GM23338 (cell line): ENCODE results near the gene PPP1R18. TPM values are rescaled to one million over a fixed set of nuclear protein-coding genes. Genes with fewer than 3 reads are reported as not detected.
A peak's percentile ranks its signal among the peaks of the same experiment; 100 is the strongest.

Experiments
- ATAC-seq: fragments of 200-7000 bp; cut with Tn5 transposase; 3 replicates; pipeline ENCODE4 v1.9.1; 2020
- DNase-seq: peaks from one replicate; pipeline ENCODE4 v3.0.0-alpha.2; 2015; ENCODE audit warnings: low spot score
- H2AFZ ChIP-seq: fragments of 200-600 bp; sonication (generic); 2 replicates; pipeline ENCODE4 v1.8.0; 2016; ENCODE audit warnings: antibody characterized with exemption, mild to moderate bottlenecking, moderate library complexity
- H3F3A ChIP-seq: fragments of 200-600 bp; sonication (generic); replicated peaks from 2 replicates; pipeline ENCODE4 v1.8.0; 2017; ENCODE audit warnings: antibody characterized with exemption, mixed run types, low read depth
- H3K27ac ChIP-seq: fragments of 200-600 bp; sonication (generic); 2 replicates; pipeline ENCODE4 v1.6.1; 2016; ENCODE audit warnings: low read depth
- H3K27me3 ChIP-seq: fragments of 200-600 bp; sonication (generic); 2 replicates; pipeline ENCODE4 v1.8.0; 2016; ENCODE audit warnings: mild to moderate bottlenecking, mixed run types, moderate library complexity; ENCODE audit not compliant: insufficient read depth
- H3K36me3 ChIP-seq: fragments of 200-600 bp; sonication (generic); 2 replicates; pipeline ENCODE4 v1.8.0; 2016; ENCODE audit warnings: mild to moderate bottlenecking; ENCODE audit not compliant: insufficient read depth
- H3K4me1 ChIP-seq: fragments of 200-600 bp; sonication (generic); 2 replicates; pipeline ENCODE4 v1.8.0; 2016; ENCODE audit warnings: mild to moderate bottlenecking, moderate library complexity; ENCODE audit not compliant: insufficient read depth
- H3K4me2 ChIP-seq: fragments of 200-600 bp; sonication (generic); 2 replicates; pipeline ENCODE4 v1.7.1; 2017; ENCODE audit warnings: mixed run types
- H3K4me3 ChIP-seq: fragments of 200-600 bp; sonication (generic); 2 replicates; pipeline ENCODE4 v1.6.1; 2016; ENCODE audit warnings: mixed run types
- H3K79me2 ChIP-seq: fragments of 200-600 bp; sonication (generic); replicated peaks from 2 replicates; pipeline ENCODE4 v1.8.0; 2017; ENCODE audit warnings: mild to moderate bottlenecking; ENCODE audit not compliant: insufficient read depth
- H3K9me2 ChIP-seq: fragments of 200-600 bp; sonication (generic); 2 replicates; pipeline ENCODE4 v1.8.0; 2017; ENCODE audit not compliant: insufficient read depth
- H4K20me1 ChIP-seq: fragments of 200-600 bp; sonication (generic); replicated peaks from 2 replicates; pipeline ENCODE4 v1.8.0; 2017; ENCODE audit warnings: mild to moderate bottlenecking; ENCODE audit not compliant: insufficient read depth
- H3K27ac Mint-ChIP-seq: 2 replicates; pipeline ENCODE4 v1.8.0; 2020; ENCODE audit warnings: inconsistent platforms, mild to moderate bottlenecking, moderate library complexity, mixed read lengths
- H3K27me3 Mint-ChIP-seq: 3 replicates; pipeline ENCODE4 v1.8.0; 2022; ENCODE audit warnings: low read depth, mild to moderate bottlenecking, moderate library complexity, mixed read lengths, inconsistent platforms; ENCODE audit not compliant: insufficient read depth, poor library complexity
- H3K36me3 Mint-ChIP-seq: 3 replicates; pipeline ENCODE4 v1.8.0; 2021; ENCODE audit warnings: low read depth, mild to moderate bottlenecking, inconsistent platforms, moderate library complexity, mixed read lengths
- H3K4me1 Mint-ChIP-seq: 3 replicates; pipeline ENCODE4 v1.8.0; 2020; ENCODE audit warnings: mild to moderate bottlenecking, inconsistent platforms, mixed read lengths
- H3K4me3 Mint-ChIP-seq: 3 replicates; pipeline ENCODE4 v1.8.0; 2021; ENCODE audit warnings: moderate library complexity, mild to moderate bottlenecking, inconsistent platforms, mixed read lengths
- H3K9me3 Mint-ChIP-seq: 3 replicates; pipeline ENCODE4 v1.8.0; 2020; ENCODE audit warnings: moderate library complexity, mild to moderate bottlenecking, inconsistent platforms, mixed read lengths
- CREB1 ChIP-seq: fragments of 250-450 bp; sonication (Bioruptor Pico); IDR thresholded peaks from 2 replicates; pipeline ENCODE4 v1.5.0; 2020; ENCODE audit warnings: low read depth, mild to moderate bottlenecking, moderate library complexity
- CTCF ChIP-seq, 2 experiments: fragments of 200-600 bp in 1 of 2; sonication (generic) in 1 of 2; conservative IDR thresholded peaks; 2 replicates each; pipeline versions ENCODE4 v1.5.1 to v1.6.1; 2016 to 2017; ENCODE audit warnings: antibody characterized with exemption in 2 of 2, low read depth in 2 of 2, mild to moderate bottlenecking in 2 of 2, moderate library complexity in 1 of 2
- ETS1 ChIP-seq: IDR thresholded peaks from 2 replicates; pipeline ENCODE4 v1.6.1; 2016; ENCODE audit warnings: antibody characterized with exemption
- EZH2 ChIP-seq: fragments of 200-600 bp; sonication (generic); IDR thresholded peaks from one replicate; pipeline ENCODE4 v1.8.0; 2017; ENCODE audit warnings: antibody characterized with exemption, mild to moderate bottlenecking, low read depth; ENCODE audit not compliant: unreplicated experiment
- EZH2phosphoT487 ChIP-seq: fragments of 200-600 bp; sonication (generic); IDR thresholded peaks from one replicate; pipeline ENCODE4 v1.8.1; 2018; ENCODE audit warnings: antibody characterized with exemption; ENCODE audit not compliant: unreplicated experiment
- JUNB ChIP-seq: IDR thresholded peaks from one replicate; pipeline ENCODE4 v1.6.1; 2016; ENCODE audit warnings: antibody characterized with exemption; ENCODE audit not compliant: unreplicated experiment
- POLR2AphosphoS5 ChIP-seq: IDR thresholded peaks from 2 replicates; pipeline ENCODE4 v1.6.1; 2016; ENCODE audit warnings: antibody characterized with exemption, low read depth
- REST ChIP-seq: IDR thresholded peaks from one replicate; pipeline ENCODE4 v1.6.1; 2018; ENCODE audit warnings: antibody characterized with exemption; ENCODE audit not compliant: unreplicated experiment
- STAT1 ChIP-seq: IDR thresholded peaks from one replicate; pipeline ENCODE4 v1.6.1; 2016; ENCODE audit warnings: antibody characterized with exemption; ENCODE audit not compliant: unreplicated experiment
- ZNF114 ChIP-seq: fragments of 250-450 bp; sonication (Bioruptor Pico); IDR thresholded peaks from 2 replicates; pipeline ENCODE4 v1.5.0; 2020; ENCODE audit warnings: mild to moderate bottlenecking, moderate library complexity
- polyA plus RNA-seq: library from polyadenylated mRNA; unstranded; fragments of >200 nt; fragmentation: Nextera tagmentation; extraction: Ambion mirVana; gene quantifications from 2 replicates; pipeline ENCODE4 v1.2.1, GENCODE V29; 2016
- total RNA-seq: library from RNA; depleted of rRNA; stranded (reverse); fragments of >200 nt; shearing (Covaris generic); gene quantifications from 2 replicates; pipeline ENCODE4 v1.2.3, GENCODE V29; 2014

Gene PPP1R18
- total and polyA plus RNA-seq, 2 experiments from 2014 or later: 17.1 to 19.2 TPM

- peak; percentile 63 for DNase-seq
- peak; percentile 22 for ATAC-seq
- Histone ChIP-seq H3K4me1 (peaks cover 6% of the 10 kb centered on the region), H3K4me3 (no peak overlapping the region), H3K27ac (peak overlapping the region; percentile 70), H3K27me3 (no peaks in the 10 kb centered on the region), H2AFZ (no peak overlapping the region), H4K20me1 (peaks cover 43% of the 10 kb centered on the region), H3K79me2 (peaks cover 29% of the 10 kb centered on the region), H3K36me3 (peaks cover 41% of the 10 kb centered on the region), H3F3A (peaks cover 77% of the 10 kb centered on the region), H3K9me2 (no peaks in the 10 kb centered on the region), H3K4me2 (no peak overlapping the region)
- peaks cover 52% of the 10 kb centered on the region for H3K27me3 Mint-ChIP-seq
- peak overlapping the region; percentile 27; the same call in 1 of the 3 replicates for H3K4me3 Mint-ChIP-seq
- no peak for TF ChIP-seq CTCF (conservative IDR thresholded peaks at IDR 0.05; ENCODE audit: low read depth in 2 of 2)
- TF ChIP-seq CREB1: 0 out of 2 replicates have a peak, but pooled peaks have one; percentile 15
- no peak for TF ChIP-seq REST
- peak; percentile 97 for TF ChIP-seq POLR2AphosphoS5
- no peak for TF ChIP-seq EZH2phosphoT487
- no peak for TF ChIP-seq STAT1
- TF ChIP-seq ZNF114 (CRISPR knock-in tag): no peak
- H3K4me1 Mint-ChIP-seq: peaks cover 29% of the 10 kb centered on the region
- no peak overlapping the region for H3K27ac Mint-ChIP-seq
- H3K36me3 Mint-ChIP-seq: peaks cover 80% of the 10 kb centered on the region
- peaks cover 5% of the 10 kb centered on the region; the same call in 1 of the 3 replicates for H3K9me3 Mint-ChIP-seq
These were observed 39.5 kb upstream of the PPP1R18 start for GRCh38 chr6:30725713-30726505.

- no peak overlapping the region for H2AFZ ChIP-seq
- no peaks in the 10 kb centered on the region for H3K9me2 ChIP-seq
- H3K27me3 Mint-ChIP-seq: peaks cover 58% of the 10 kb centered on the region
- no peak for ATAC-seq
- no peak overlapping the region for H3K4me2 ChIP-seq
- peaks cover 74% of the 10 kb centered on the region for H3F3A ChIP-seq
- peaks cover 28% of the 10 kb centered on the region for H3K4me1 Mint-ChIP-seq
- peaks cover 6% of the 10 kb centered on the region for H3K4me1 ChIP-seq
- H3K27ac ChIP-seq: peak overlapping the region; percentile 70
- H3K27ac Mint-ChIP-seq: peak overlapping the region; percentile 74
- H3K36me3 ChIP-seq: peaks cover 41% of the 10 kb centered on the region
- H3K27me3 ChIP-seq: no peaks in the 10 kb centered on the region
- H3K4me3 Mint-ChIP-seq: peak overlapping the region; percentile 38; the same call in 2 of the 3 replicates
- H3K9me3 Mint-ChIP-seq: peaks cover 11% of the 10 kb centered on the region; the same call in 2 of the 3 replicates
- peaks cover 37% of the 10 kb centered on the region for H3K79me2 ChIP-seq
- peaks cover 81% of the 10 kb centered on the region for H3K36me3 Mint-ChIP-seq
- no peak for DNase-seq
- no peak overlapping the region for H3K4me3 ChIP-seq
- H4K20me1 ChIP-seq: peaks cover 40% of the 10 kb centered on the region
- TF ChIP-seq EZH2phosphoT487 (no peak), EZH2 (no peak), ZNF114 (CRISPR knock-in tag) (no peak), STAT1 (no peak), POLR2AphosphoS5 (no peak), REST (no peak), ETS1 (no peak), CREB1 (no peak), JUNB (no peak)
These were observed 38.6 kb upstream of the PPP1R18 start for GRCh38 chr6:30724906-30725667.
